ENCODE results near the gene ATP2A1. TPM values are rescaled to one million over a fixed set of nuclear protein-coding genes. Genes with fewer than 3 reads are reported as not detected.

ATP2A1 gene
- total and polyA plus RNA-seq, 2 of the 8 experiments (the other 6 are each of a cell fraction or from before 2014, with no cell fraction given): 1.7 to 2.4 TPM

DNA sequence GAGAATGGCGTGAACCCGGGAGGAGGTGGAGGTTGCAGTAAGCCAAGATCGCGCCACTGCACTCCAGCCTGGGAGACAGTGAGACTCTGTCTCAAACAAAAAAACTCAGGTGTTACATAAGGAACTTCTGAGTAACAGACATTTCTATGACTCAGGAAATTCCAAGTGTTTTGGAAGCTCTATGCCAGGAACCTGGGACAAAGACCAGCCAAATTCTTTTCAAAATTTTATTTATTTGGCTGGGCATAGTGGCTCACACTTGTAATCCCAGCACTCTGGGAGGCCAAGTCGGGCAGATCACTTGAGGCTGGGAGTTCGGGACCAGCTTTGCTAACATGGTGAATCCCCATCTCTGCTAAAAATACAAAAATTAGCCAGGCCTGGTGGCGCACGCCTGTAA, 19.9 kb upstream of the ATP2A1 start:
- H3K14ac ChIP-seq (ENCODE audit: insufficient read length): no peak overlapping the region
- H3K9ac ChIP-seq (replicated peaks in 1 of 4; ENCODE audit: extremely low read depth in 1 of 4, low read depth in 3 of 4, low read length in 3 of 4): no peak overlapping the region
- H2BK5ac ChIP-seq (ENCODE audit: low read depth, low read length): no peak overlapping the region
- no peak overlapping the region for H2BK20ac ChIP-seq (ENCODE audit: low read length)
- H3K4me2 ChIP-seq (ENCODE audit: insufficient read depth in 1 of 2, low read depth in 2 of 2, low read length in 2 of 2): no peak overlapping the region
- ChIA-PET CTCF (ENCODE audit: partially characterized antibody) (interaction anchor here (0.7 to 2.0 kb wide), 5 partner anchors 13 to 118 kb away, joined by 3 to 6 read pairs (median 4); no protein-coding TSS in a partner anchor), POLR2A (ENCODE audit: partially characterized antibody) (interaction anchor here (0.6 to 3.9 kb wide), 10 partner anchors 9 to 87 kb away, joined by 3 to 15 read pairs (median 5); no protein-coding TSS in a partner anchor)
- no peak overlapping the region for H3K56ac ChIP-seq (replicated peaks; ENCODE audit: insufficient read length, low read depth, low read length)
- H4K20me1 ChIP-seq (replicated peaks in 1 of 2; ENCODE audit: control insufficient read depth in 1 of 2, insufficient read depth in 2 of 2, low read length in 2 of 2): peaks cover 0 to 4% of the 10 kb centered on the region in 2 experiments
- H3K79me1 ChIP-seq (ENCODE audit: low read depth, low read length): no peaks in the 10 kb centered on the region; the same call in 1 of the 2 replicates
- H2AFZ ChIP-seq (ENCODE audit: low read length): no peak overlapping the region
- H4K5ac ChIP-seq (ENCODE audit: insufficient read length, low read depth, low read length): no peak overlapping the region
- H3K4me3 ChIP-seq (ENCODE audit: extremely low read depth in 1 of 4, insufficient read depth in 2 of 4, low read depth in 3 of 4, low read length in 4 of 4): no peak overlapping the region
- H4K91ac ChIP-seq (replicated peaks; ENCODE audit: insufficient read length, low read length): no peak overlapping the region
- H3K23ac ChIP-seq (ENCODE audit: insufficient read length): no peak overlapping the region
- H2BK12ac ChIP-seq (ENCODE audit: low read depth, low read length): no peak overlapping the region
- DNase-seq (ENCODE audit: low read depth in 1 of 2, low spot score in 2 of 2) (no peak), FAIRE-seq (no peak)
- H4K8ac ChIP-seq (ENCODE audit: extremely low read depth, insufficient read depth, low read length): no peak overlapping the region
- H2BK15ac ChIP-seq (ENCODE audit: low read length): no peak overlapping the region
- H3K79me2 ChIP-seq (ENCODE audit: control insufficient read depth in 1 of 2, insufficient read depth in 2 of 2, low read length in 2 of 2): no peaks in the 10 kb centered on the region; a peak in 1 of 4 replicates
- H3K4me1 ChIP-seq (replicated peaks in 1 of 4; ENCODE audit: control insufficient read depth in 3 of 4, insufficient read depth in 4 of 4, low read length in 3 of 4): no peaks in the 10 kb centered on the region; a peak in 1 of 7 replicates
- no peak overlapping the region for H3K4ac ChIP-seq (replicated peaks; ENCODE audit: insufficient read length, low read depth, low read length)
- H2BK120ac ChIP-seq (replicated peaks; ENCODE audit: low read depth, low read length): no peak overlapping the region
- no peak overlapping the region for H2AK5ac ChIP-seq (ENCODE audit: low read depth, low read length)
- no peak overlapping the region for H3K18ac ChIP-seq (ENCODE audit: extremely low read depth, low read length)
- no peaks in the 10 kb centered on the region for H3K9me3 ChIP-seq (ENCODE audit: insufficient read depth in 2 of 2, low read depth in 1 of 2, low read length in 1 of 2)
- no peaks in the 10 kb centered on the region for H3K27me3 ChIP-seq (replicated peaks in 1 of 4; ENCODE audit: control insufficient read depth in 3 of 4, extremely low read depth in 1 of 4, insufficient read depth in 3 of 4, low read length in 3 of 4)
- no peaks in the 10 kb centered on the region for H3K36me3 ChIP-seq (ENCODE audit: control insufficient read depth in 2 of 4, insufficient read depth in 4 of 4, low read length in 3 of 4)
- no peak overlapping the region for H3K27ac ChIP-seq (ENCODE audit: low read depth, low read length)
- H3K23me2 ChIP-seq (ENCODE audit: low read depth, low read length): 0 out of 2 replicates have a peak, but pooled peaks cover 2% of the 10 kb centered on the region
- 93% methylated on average over 8 of the region's 8 CpGs; no CpG with 5 or more reads in 1 of the 2 experiments for WGBS, 2 experiments (ENCODE audit: extremely low coverage in 1 of 2, insufficient coverage in 1 of 2, insufficient read length in 1 of 2, insufficient replicate concordance in 2 of 2, low coverage in 1 of 2, low lambda C conversion rate in 2 of 2, missing lambda C conversion rate in 1 of 2)
- TF ChIP-seq RAD21 (IDR thresholded peaks at IDR 0.05 in 1 of 2, conservative IDR thresholded peaks at IDR 0.05 in 1 of 2; ENCODE audit: low read depth in 2 of 2, low read length in 2 of 2) (no peak), SRF (IDR thresholded peaks at IDR 0.05; ENCODE audit: low read depth, low read length) (no peak), EZH2 (IDR thresholded peaks at IDR 0.05; ENCODE audit: low read depth, low read length, severe bottlenecking) (no peak), ZNF274 (IDR thresholded peaks at IDR 0.05; ENCODE audit: borderline replicate concordance, extremely low read depth, low read length) (no peak), TAF1 (IDR thresholded peaks at IDR 0.05; ENCODE audit: low read depth, low read length) (no peak), TEAD4 (IDR thresholded peaks at IDR 0.05; ENCODE audit: low read depth, low read length) (no peak), CHD1 (IDR thresholded peaks at IDR 0.05; ENCODE audit: low read depth, low read length) (no peak), CTBP2 (IDR thresholded peaks at IDR 0.05; ENCODE audit: borderline replicate concordance, insufficient read depth, insufficient read length, low read length) (no peak), JUND (IDR thresholded peaks at IDR 0.05; ENCODE audit: low read length) (no peak)

Measured in H1 (cell line).